Measurements from ENCODE around the gene RYR3.

Gene RYR3

GRCh38 chr15:33675246-33675645 lies 364.5 kb downstream of the RYR3 start:
- no peak overlapping the region for H3K4me3 ChIP-seq (ENCODE audit: low read depth, low read length)
- peak; percentile 36; the same call in 1 of the 2 replicates for TF ChIP-seq CTCF (IDR thresholded peaks at IDR 0.05; ENCODE audit: borderline replicate concordance, insufficient read depth, low read depth, low read length)

- no peak overlapping the region for H3K4me3 ChIP-seq (ENCODE audit: low read depth, low read length)
- no peak for TF ChIP-seq CTCF (IDR thresholded peaks at IDR 0.05; ENCODE audit: borderline replicate concordance, insufficient read depth, low read depth, low read length)
Measured at GRCh38 chr15:33677238-33677830, 366.6 kb downstream of the RYR3 start.

GRCh38 chr15:33678176-33678575 lies 367.4 kb downstream of the RYR3 start:
- TF ChIP-seq CTCF (IDR thresholded peaks at IDR 0.05; ENCODE audit: borderline replicate concordance, insufficient read depth, low read depth, low read length) = no peak
- H3K4me3 ChIP-seq (ENCODE audit: low read depth, low read length) = no peak overlapping the region

GRCh38 chr15:33678602-33679001 lies 367.8 kb downstream of the RYR3 start:
- no peak for TF ChIP-seq CTCF (IDR thresholded peaks at IDR 0.05; ENCODE audit: borderline replicate concordance, insufficient read depth, low read depth, low read length)
- H3K4me3 ChIP-seq (ENCODE audit: low read depth, low read length) = no peak overlapping the region

GRCh38 chr15:33679061-33679460 lies 368.3 kb downstream of the RYR3 start:
- no peak for TF ChIP-seq CTCF (IDR thresholded peaks at IDR 0.05; ENCODE audit: borderline replicate concordance, insufficient read depth, low read depth, low read length)
- no peak overlapping the region for H3K4me3 ChIP-seq (ENCODE audit: low read depth, low read length)

GRCh38 chr15:33680336-33680735 lies 369.6 kb downstream of the RYR3 start:
- H3K4me3 ChIP-seq (ENCODE audit: low read depth, low read length) = no peak overlapping the region
- no peak for TF ChIP-seq CTCF (IDR thresholded peaks at IDR 0.05; ENCODE audit: borderline replicate concordance, insufficient read depth, low read depth, low read length)

- TF ChIP-seq CTCF (IDR thresholded peaks at IDR 0.05; ENCODE audit: borderline replicate concordance, insufficient read depth, low read depth, low read length) = no peak
- no peak overlapping the region for H3K4me3 ChIP-seq (ENCODE audit: low read depth, low read length)
Measured at GRCh38 chr15:33693166-33693800, 382.5 kb downstream of the RYR3 start.
